ENCODE results near the gene SNAPC4. TPM values are rescaled to one million over a fixed set of nuclear protein-coding genes. Genes with fewer than 3 reads are reported as not detected.

SNAPC4 gene
- total RNA-seq, 2 experiments from 2014 or later = 12.4 to 17.0 TPM

- Mint-ChIP-seq H3K9me3 (ENCODE audit: low read depth) (no peaks in the 10 kb centered on the region), H3K4me1 (no peaks in the 10 kb centered on the region), H3K4me3 (no peak overlapping the region), H3K36me3 (no peaks in the 10 kb centered on the region), H3K27me3 (no peaks in the 10 kb centered on the region), H3K27ac (no peak overlapping the region)
- ATAC-seq (no peak), DNase-seq (no peak)
- CTCF ChIA-PET = interaction anchor here (1.4 kb wide), 2 partner anchors 11 to 22 kb away, joined by 4 to 7 read pairs; partner anchors contain the start of gene DNLZ
These were observed 25.8 kb downstream of the SNAPC4 start for GRCh38 chr9:136374183-136374575.

- ATAC-seq (no peak), DNase-seq (no peak)
- no peaks in the 10 kb centered on the region for H3K4me1 Mint-ChIP-seq
- H3K27ac Mint-ChIP-seq = no peak within 1 kb of the TSS
- CTCF ChIA-PET = interaction anchor here (1.4 kb wide), 1 partner anchor 10 kb away, joined by 7 read pairs; the partner anchor contains the start of gene DNLZ
- no peaks in the 10 kb centered on the region for H3K27me3 Mint-ChIP-seq
- H3K4me3 Mint-ChIP-seq = no peak within 1 kb of the TSS
- no peaks in the 10 kb centered on the region for H3K36me3 Mint-ChIP-seq
- H3K9me3 Mint-ChIP-seq (ENCODE audit: low read depth) = no peaks in the 10 kb centered on the region
These were observed 26.4 kb downstream of the SNAPC4 start, which contains the start of gene CARD9 for GRCh38 chr9:136373300-136374182. Gene CARD9, minus strand, starts transcription at chr9:136373669. Its CDS starts 1,591 bp downstream, at chr9:136372078.

- no peak for DNase-seq
- no peak overlapping the region for H3K4me3 Mint-ChIP-seq
- H3K27ac Mint-ChIP-seq = no peak overlapping the region
These were observed 27.2 kb downstream of the SNAPC4 start for GRCh38 chr9:136372561-136373299.

GRCh38 chr9:136372006-136372405 lies 28.0 kb downstream of the SNAPC4 start:
- DNase-seq = no peak
- Mint-ChIP-seq H3K9me3 (ENCODE audit: low read depth) (no peaks in the 10 kb centered on the region), H3K4me3 (no peak overlapping the region), H3K36me3 (no peaks in the 10 kb centered on the region), H3K27me3 (no peaks in the 10 kb centered on the region), H3K27ac (no peak overlapping the region), H3K4me1 (no peaks in the 10 kb centered on the region)
- CTCF ChIA-PET = no interaction called here
- no peak for ATAC-seq

More at GRCh38 chr9:136372561-136373299, 27.2 kb downstream of the SNAPC4 start:
- Mint-ChIP-seq H3K4me1 (no peaks in the 10 kb centered on the region), H3K36me3 (no peaks in the 10 kb centered on the region), H3K27me3 (no peaks in the 10 kb centered on the region), H3K9me3 (ENCODE audit: low read depth) (no peaks in the 10 kb centered on the region)
- no peak for ATAC-seq
- CTCF ChIA-PET = no interaction called here

GRCh38 chr9:136371533-136371880 lies 28.5 kb downstream of the SNAPC4 start:
- ATAC-seq = no peak
- H3K9me3 Mint-ChIP-seq (ENCODE audit: low read depth) = no peaks in the 10 kb centered on the region
- no peaks in the 10 kb centered on the region for H3K36me3 Mint-ChIP-seq
- CTCF ChIA-PET = interaction anchor here (2.3 kb wide), 1 partner anchor 29 kb away, joined by 7 read pairs; the partner anchor contains the start of gene SNAPC4
- no peak overlapping the region for H3K4me3 Mint-ChIP-seq
- H3K4me1 Mint-ChIP-seq = no peaks in the 10 kb centered on the region
- H3K27ac Mint-ChIP-seq = no peak overlapping the region
- DNase-seq = no peak
- no peaks in the 10 kb centered on the region for H3K27me3 Mint-ChIP-seq

GRCh38 chr9:136370687-136371532 lies 29.1 kb downstream of the SNAPC4 start:
- no peaks in the 10 kb centered on the region for H3K9me3 Mint-ChIP-seq (ENCODE audit: low read depth)
- H3K4me3 Mint-ChIP-seq = no peak overlapping the region
- ATAC-seq (no peak), DNase-seq (no peak)
- no peaks in the 10 kb centered on the region for H3K4me1 Mint-ChIP-seq
- no peaks in the 10 kb centered on the region for H3K27me3 Mint-ChIP-seq
- no peak overlapping the region for H3K27ac Mint-ChIP-seq
- no peaks in the 10 kb centered on the region for H3K36me3 Mint-ChIP-seq
- CTCF ChIA-PET = interaction anchor here (2.3 kb wide), 1 partner anchor 30 kb away, joined by 7 read pairs; the partner anchor contains the start of gene SNAPC4

GRCh38 chr9:136370037-136370436 lies 29.9 kb downstream of the SNAPC4 start:
- H3K36me3 Mint-ChIP-seq = no peaks in the 10 kb centered on the region
- no peaks in the 10 kb centered on the region for H3K9me3 Mint-ChIP-seq (ENCODE audit: low read depth)
- DNase-seq (no peak), ATAC-seq (no peak)
- no peak overlapping the region for H3K4me3 Mint-ChIP-seq
- H3K4me1 Mint-ChIP-seq = no peaks in the 10 kb centered on the region
- CTCF ChIA-PET = interaction anchor here (2.3 kb wide), 1 partner anchor 31 kb away, joined by 7 read pairs; the partner anchor contains the start of gene SNAPC4
- no peaks in the 10 kb centered on the region for H3K27me3 Mint-ChIP-seq
- H3K27ac Mint-ChIP-seq = no peak overlapping the region

GRCh38 chr9:136368190-136368589 lies 31.8 kb downstream of the SNAPC4 start:
- no peaks in the 10 kb centered on the region for H3K9me3 Mint-ChIP-seq (ENCODE audit: low read depth)
- peaks cover 5% of the 10 kb centered on the region for H3K4me1 Mint-ChIP-seq
- H3K4me3 Mint-ChIP-seq = no peak overlapping the region
- H3K27me3 Mint-ChIP-seq = no peaks in the 10 kb centered on the region
- DNase-seq = no peak
- no peaks in the 10 kb centered on the region for H3K36me3 Mint-ChIP-seq
- no peak overlapping the region for H3K27ac Mint-ChIP-seq
- CTCF ChIA-PET = interaction anchor here (1.1 kb wide), 1 partner anchor 34 kb away, joined by 4 read pairs; no protein-coding TSS in a partner anchor
- no peak for ATAC-seq

- H3K27me3 Mint-ChIP-seq = no peaks in the 10 kb centered on the region
- no peak for DNase-seq
- H3K9me3 Mint-ChIP-seq (ENCODE audit: low read depth) = no peaks in the 10 kb centered on the region
- no peak for ATAC-seq
- H3K27ac Mint-ChIP-seq = no peak overlapping the region
- CTCF ChIA-PET = interaction anchor here (5.0 kb wide), 1 partner anchor 34 kb away, joined by 52 read pairs; the partner anchor contains the start of gene SNAPC4
- no peak overlapping the region for H3K4me3 Mint-ChIP-seq
- peaks cover 10% of the 10 kb centered on the region for H3K4me1 Mint-ChIP-seq
- H3K36me3 Mint-ChIP-seq = no peaks in the 10 kb centered on the region
These were observed 32.4 kb downstream of the SNAPC4 start for GRCh38 chr9:136367296-136368145.

- H3K27ac Mint-ChIP-seq = no peak overlapping the region
- no peaks in the 10 kb centered on the region for H3K27me3 Mint-ChIP-seq
- CTCF ChIA-PET = interaction anchor here (1.0 to 5.0 kb wide), 2 partner anchors 18 to 35 kb away, joined by 5 to 52 read pairs; partner anchors contain the start of gene SNAPC4
- peaks cover 11% of the 10 kb centered on the region for H3K4me1 Mint-ChIP-seq
- no peaks in the 10 kb centered on the region for H3K36me3 Mint-ChIP-seq
- DNase-seq = no peak
- no peak overlapping the region for H3K4me3 Mint-ChIP-seq
- no peak for ATAC-seq
- no peaks in the 10 kb centered on the region for H3K9me3 Mint-ChIP-seq (ENCODE audit: low read depth)
These were observed 33.1 kb downstream of the SNAPC4 start for GRCh38 chr9:136366826-136367225.

GRCh38 chr9:136365775-136366222 lies 34.2 kb downstream of the SNAPC4 start:
- CTCF ChIA-PET = interaction anchor here (1.0 to 5.0 kb wide), 3 partner anchors 19 to 53 kb away, joined by 3 to 52 read pairs (median 5); partner anchors contain the start of gene SNAPC4

More at GRCh38 chr9:136365775-136366222, 34.2 kb downstream of the SNAPC4 start:
- no peaks in the 10 kb centered on the region for H3K27me3 Mint-ChIP-seq
- DNase-seq = no peak
- no peak for ATAC-seq
- H3K4me3 Mint-ChIP-seq = no peak overlapping the region
- peaks cover 11% of the 10 kb centered on the region for H3K4me1 Mint-ChIP-seq
- no peak overlapping the region for H3K27ac Mint-ChIP-seq
- H3K36me3 Mint-ChIP-seq = no peaks in the 10 kb centered on the region
- no peaks in the 10 kb centered on the region for H3K9me3 Mint-ChIP-seq (ENCODE audit: low read depth)

All from activated CD8-positive, alpha-beta memory T cell treated with anti-CD3 and anti-CD28 coated beads, Interleukin-2, amount 10 ng/mL, durations not matched to agents 7 days and 5 days (primary cell).